Measurements from ENCODE around the gene SMOC2.

SMOC2 gene

GRCh38 chr6:168583126-168583525 is 142.1 kb downstream of the SMOC2 start:
- WGBS (ENCODE audit: insufficient coverage, insufficient read length) = no CpG with 5 or more reads among the region's 6 CpGs
- Histone ChIP-seq H3K27ac (ENCODE audit: low read length) (no peak overlapping the region), H3K4me1 (ENCODE audit: control insufficient read depth, insufficient read depth, low read length) (no peaks in the 10 kb centered on the region), H3K9me3 (ENCODE audit: control insufficient read depth, insufficient read depth, low read length) (no peaks in the 10 kb centered on the region), H3K36me3 (ENCODE audit: control insufficient read depth, insufficient read depth, low read length) (no peaks in the 10 kb centered on the region), H3K27me3 (ENCODE audit: control insufficient read depth, insufficient read depth, low read length) (no peaks in the 10 kb centered on the region), H3K4me3 (ENCODE audit: low read length) (no peak overlapping the region)
- no peak for DNase-seq (ENCODE audit: low read depth, low spot score)

GRCh38 chr6:168583821-168584220 is 142.8 kb downstream of the SMOC2 start:
- H3K4me3 ChIP-seq (ENCODE audit: low read length) = no peak overlapping the region
- no peaks in the 10 kb centered on the region for H3K9me3 ChIP-seq (ENCODE audit: control insufficient read depth, insufficient read depth, low read length)
- no peak overlapping the region for H3K27ac ChIP-seq (ENCODE audit: low read length)
- no peak for DNase-seq (ENCODE audit: low read depth, low spot score)
- H3K27me3 ChIP-seq (ENCODE audit: control insufficient read depth, insufficient read depth, low read length) = no peaks in the 10 kb centered on the region
- H3K36me3 ChIP-seq (ENCODE audit: control insufficient read depth, insufficient read depth, low read length) = no peaks in the 10 kb centered on the region
- H3K4me1 ChIP-seq (ENCODE audit: control insufficient read depth, insufficient read depth, low read length) = no peaks in the 10 kb centered on the region
- no CpG with 5 or more reads among the region's 9 CpGs for WGBS (ENCODE audit: insufficient coverage, insufficient read length)

- Histone ChIP-seq H3K9me3 (ENCODE audit: control insufficient read depth, insufficient read depth, low read length) (no peaks in the 10 kb centered on the region), H3K27ac (ENCODE audit: low read length) (no peak overlapping the region), H3K4me1 (ENCODE audit: control insufficient read depth, insufficient read depth, low read length) (no peaks in the 10 kb centered on the region), H3K36me3 (ENCODE audit: control insufficient read depth, insufficient read depth, low read length) (no peaks in the 10 kb centered on the region), H3K4me3 (ENCODE audit: low read length) (no peak overlapping the region), H3K27me3 (ENCODE audit: control insufficient read depth, insufficient read depth, low read length) (no peaks in the 10 kb centered on the region)
- no CpG with 5 or more reads among the region's 6 CpGs for WGBS (ENCODE audit: insufficient coverage, insufficient read length)
- DNase-seq (ENCODE audit: low read depth, low spot score) = no peak
Observed at GRCh38 chr6:168584249-168584648, 143.3 kb downstream of the SMOC2 start.

- Histone ChIP-seq H3K9me3 (ENCODE audit: control insufficient read depth, insufficient read depth, low read length) (no peaks in the 10 kb centered on the region), H3K4me1 (ENCODE audit: control insufficient read depth, insufficient read depth, low read length) (no peaks in the 10 kb centered on the region), H3K27me3 (ENCODE audit: control insufficient read depth, insufficient read depth, low read length) (no peaks in the 10 kb centered on the region), H3K4me3 (ENCODE audit: low read length) (no peak overlapping the region), H3K27ac (ENCODE audit: low read length) (no peak overlapping the region), H3K36me3 (ENCODE audit: control insufficient read depth, insufficient read depth, low read length) (no peaks in the 10 kb centered on the region)
- no peak for DNase-seq (ENCODE audit: low read depth, low spot score)
- WGBS (ENCODE audit: insufficient coverage, insufficient read length) = no CpG with 5 or more reads among the region's 5 CpGs
Observed at GRCh38 chr6:168584671-168585070, 143.7 kb downstream of the SMOC2 start.

- Histone ChIP-seq H3K36me3 (ENCODE audit: control insufficient read depth, insufficient read depth, low read length) (no peaks in the 10 kb centered on the region), H3K27ac (ENCODE audit: low read length) (no peak overlapping the region), H3K27me3 (ENCODE audit: control insufficient read depth, insufficient read depth, low read length) (no peaks in the 10 kb centered on the region), H3K4me1 (ENCODE audit: control insufficient read depth, insufficient read depth, low read length) (no peaks in the 10 kb centered on the region), H3K9me3 (ENCODE audit: control insufficient read depth, insufficient read depth, low read length) (no peaks in the 10 kb centered on the region), H3K4me3 (ENCODE audit: low read length) (no peak overlapping the region)
- DNase-seq (ENCODE audit: low read depth, low spot score) = no peak
- no CpG with 5 or more reads among the region's 3 CpGs for WGBS (ENCODE audit: insufficient coverage, insufficient read length)
Observed at GRCh38 chr6:168585441-168585840, 144.5 kb downstream of the SMOC2 start.

- H3K36me3 ChIP-seq (ENCODE audit: control insufficient read depth, insufficient read depth, low read length) = no peaks in the 10 kb centered on the region
- no peak overlapping the region for H3K4me3 ChIP-seq (ENCODE audit: low read length)
- no peaks in the 10 kb centered on the region for H3K4me1 ChIP-seq (ENCODE audit: control insufficient read depth, insufficient read depth, low read length)
- H3K27ac ChIP-seq (ENCODE audit: low read length) = no peak overlapping the region
- no peak for DNase-seq (ENCODE audit: low read depth, low spot score)
- H3K9me3 ChIP-seq (ENCODE audit: control insufficient read depth, insufficient read depth, low read length) = no peaks in the 10 kb centered on the region
- no peaks in the 10 kb centered on the region for H3K27me3 ChIP-seq (ENCODE audit: control insufficient read depth, insufficient read depth, low read length)
- no CpG with 5 or more reads among the region's 2 CpGs for WGBS (ENCODE audit: insufficient coverage, insufficient read length)
Observed at GRCh38 chr6:168589275-168589674, 148.3 kb downstream of the SMOC2 start.

GRCh38 chr6:168590406-168590805 is 149.4 kb downstream of the SMOC2 start:
- no peaks in the 10 kb centered on the region for H3K27me3 ChIP-seq (ENCODE audit: control insufficient read depth, insufficient read depth, low read length)
- no CpG with 5 or more reads among the region's 10 CpGs for WGBS (ENCODE audit: insufficient coverage, insufficient read length)
- H3K4me1 ChIP-seq (ENCODE audit: control insufficient read depth, insufficient read depth, low read length) = no peaks in the 10 kb centered on the region
- no peak overlapping the region for H3K4me3 ChIP-seq (ENCODE audit: low read length)
- no peaks in the 10 kb centered on the region for H3K36me3 ChIP-seq (ENCODE audit: control insufficient read depth, insufficient read depth, low read length)
- H3K9me3 ChIP-seq (ENCODE audit: control insufficient read depth, insufficient read depth, low read length) = no peaks in the 10 kb centered on the region
- no peak for DNase-seq (ENCODE audit: low read depth, low spot score)
- H3K27ac ChIP-seq (ENCODE audit: low read length) = no peak overlapping the region

GRCh38 chr6:168596344-168596743 is 155.4 kb downstream of the SMOC2 start:
- WGBS (ENCODE audit: insufficient coverage, insufficient read length) = no CpG with 5 or more reads among the region's 11 CpGs
- no peaks in the 10 kb centered on the region for H3K9me3 ChIP-seq (ENCODE audit: control insufficient read depth, insufficient read depth, low read length)
- H3K4me1 ChIP-seq (ENCODE audit: control insufficient read depth, insufficient read depth, low read length) = no peaks in the 10 kb centered on the region
- H3K4me3 ChIP-seq (ENCODE audit: low read length) = no peak overlapping the region
- no peaks in the 10 kb centered on the region for H3K36me3 ChIP-seq (ENCODE audit: control insufficient read depth, insufficient read depth, low read length)
- no peak for DNase-seq (ENCODE audit: low read depth, low spot score)
- no peak overlapping the region for H3K27ac ChIP-seq (ENCODE audit: low read length)
- no peaks in the 10 kb centered on the region for H3K27me3 ChIP-seq (ENCODE audit: control insufficient read depth, insufficient read depth, low read length)

- no CpG with 5 or more reads among the region's 8 CpGs for WGBS (ENCODE audit: insufficient coverage, insufficient read length)
Observed at GRCh38 chr6:168597471-168597875, 156.5 kb downstream of the SMOC2 start.

GRCh38 chr6:168598251-168599117 is 157.5 kb downstream of the SMOC2 start:
- Histone ChIP-seq H3K36me3 (ENCODE audit: control insufficient read depth, insufficient read depth, low read length) (no peaks in the 10 kb centered on the region), H3K4me1 (ENCODE audit: control insufficient read depth, insufficient read depth, low read length) (no peaks in the 10 kb centered on the region), H3K4me3 (ENCODE audit: low read length) (no peak overlapping the region), H3K27me3 (ENCODE audit: control insufficient read depth, insufficient read depth, low read length) (no peaks in the 10 kb centered on the region), H3K9me3 (ENCODE audit: control insufficient read depth, insufficient read depth, low read length) (no peaks in the 10 kb centered on the region), H3K27ac (ENCODE audit: low read length) (no peak overlapping the region)
- no CpG with 5 or more reads among the region's 32 CpGs for WGBS (ENCODE audit: insufficient coverage, insufficient read length)
- DNase-seq (ENCODE audit: low read depth, low spot score) = no peak

More at GRCh38 chr6:168597471-168597875, 156.5 kb downstream of the SMOC2 start:
- no peaks in the 10 kb centered on the region for H3K9me3 ChIP-seq (ENCODE audit: control insufficient read depth, insufficient read depth, low read length)
- H3K27ac ChIP-seq (ENCODE audit: low read length) = no peak overlapping the region
- H3K36me3 ChIP-seq (ENCODE audit: control insufficient read depth, insufficient read depth, low read length) = no peaks in the 10 kb centered on the region
- H3K27me3 ChIP-seq (ENCODE audit: control insufficient read depth, insufficient read depth, low read length) = no peaks in the 10 kb centered on the region
- no peak for DNase-seq (ENCODE audit: low read depth, low spot score)
- H3K4me3 ChIP-seq (ENCODE audit: low read length) = no peak overlapping the region
- H3K4me1 ChIP-seq (ENCODE audit: control insufficient read depth, insufficient read depth, low read length) = no peaks in the 10 kb centered on the region

GRCh38 chr6:168599118-168599494 is 158.1 kb downstream of the SMOC2 start:
- Histone ChIP-seq H3K27ac (ENCODE audit: low read length) (no peak overlapping the region), H3K9me3 (ENCODE audit: control insufficient read depth, insufficient read depth, low read length) (no peaks in the 10 kb centered on the region), H3K36me3 (ENCODE audit: control insufficient read depth, insufficient read depth, low read length) (no peaks in the 10 kb centered on the region), H3K4me3 (ENCODE audit: low read length) (no peak overlapping the region), H3K27me3 (ENCODE audit: control insufficient read depth, insufficient read depth, low read length) (no peaks in the 10 kb centered on the region), H3K4me1 (ENCODE audit: control insufficient read depth, insufficient read depth, low read length) (no peaks in the 10 kb centered on the region)
- 93% methylated on average over 4 of the region's 4 CpGs for WGBS (ENCODE audit: insufficient coverage, insufficient read length)
- no peak for DNase-seq (ENCODE audit: low read depth, low spot score)
